GM23338 (cell line): ENCODE results near the gene OAS2. TPM values are rescaled to one million over a fixed set of nuclear protein-coding genes. Genes with fewer than 3 reads are reported as not detected.

Experiments
- CREB1 ChIP-seq: fragments of 250-450 bp; sonication (Bioruptor Pico); IDR thresholded peaks from 2 replicates; pipeline ENCODE4 v1.5.0; 2020; ENCODE audit warnings: low read depth, mild to moderate bottlenecking, moderate library complexity
- EZH2 ChIP-seq: fragments of 200-600 bp; sonication (generic); IDR thresholded peaks from one replicate; pipeline ENCODE4 v1.8.0; 2017; ENCODE audit warnings: antibody characterized with exemption, mild to moderate bottlenecking, low read depth; ENCODE audit not compliant: unreplicated experiment
- EZH2phosphoT487 ChIP-seq: fragments of 200-600 bp; sonication (generic); IDR thresholded peaks from one replicate; pipeline ENCODE4 v1.8.1; 2018; ENCODE audit warnings: antibody characterized with exemption; ENCODE audit not compliant: unreplicated experiment
- NANOG ChIP-seq: IDR thresholded peaks from 2 replicates; pipeline ENCODE4 v1.6.1; 2016; ENCODE audit warnings: antibody characterized with exemption, borderline replicate concordance
- POLR2AphosphoS5 ChIP-seq: IDR thresholded peaks from 2 replicates; pipeline ENCODE4 v1.6.1; 2016; ENCODE audit warnings: antibody characterized with exemption, low read depth
- STAT1 ChIP-seq: IDR thresholded peaks from one replicate; pipeline ENCODE4 v1.6.1; 2016; ENCODE audit warnings: antibody characterized with exemption; ENCODE audit not compliant: unreplicated experiment
- ZNF114 ChIP-seq: fragments of 250-450 bp; sonication (Bioruptor Pico); IDR thresholded peaks from 2 replicates; pipeline ENCODE4 v1.5.0; 2020; ENCODE audit warnings: mild to moderate bottlenecking, moderate library complexity
- ZNF462 ChIP-seq: fragments of 250-450 bp; sonication (Bioruptor Pico); IDR thresholded peaks from 2 replicates; pipeline ENCODE4 v1.5.0; 2020; ENCODE audit warnings: mild to moderate bottlenecking, moderate library complexity
- polyA plus RNA-seq: library from polyadenylated mRNA; unstranded; fragments of >200 nt; fragmentation: Nextera tagmentation; extraction: Ambion mirVana; gene quantifications from 2 replicates; pipeline ENCODE4 v1.2.1, GENCODE V29; 2016
- total RNA-seq: library from RNA; depleted of rRNA; stranded (reverse); fragments of >200 nt; shearing (Covaris generic); gene quantifications from 2 replicates; pipeline ENCODE4 v1.2.3, GENCODE V29; 2014
- TF ChIP-seq, protein P1 (sequence below): IDR thresholded peaks from one replicate; pipeline ENCODE4 v1.6.1; 2018; ENCODE audit warnings: antibody characterized with exemption; ENCODE audit not compliant: unreplicated experiment

The OAS2 gene
- total and polyA plus RNA-seq, 2 experiments from 2014 or later, result 0.10 TPM; not detected in 1

- TF ChIP-seq ZNF462, result no peak
- TF ChIP-seq EZH2phosphoT487, result no peak
- no peak for TF ChIP-seq CREB1
- no peak for TF ChIP-seq ZNF114 (CRISPR knock-in tag)
- no peak for TF ChIP-seq NANOG
- no peak for TF ChIP-seq EZH2
- no peak for TF ChIP-seq POLR2AphosphoS5
- TF ChIP-seq, protein P1, sequence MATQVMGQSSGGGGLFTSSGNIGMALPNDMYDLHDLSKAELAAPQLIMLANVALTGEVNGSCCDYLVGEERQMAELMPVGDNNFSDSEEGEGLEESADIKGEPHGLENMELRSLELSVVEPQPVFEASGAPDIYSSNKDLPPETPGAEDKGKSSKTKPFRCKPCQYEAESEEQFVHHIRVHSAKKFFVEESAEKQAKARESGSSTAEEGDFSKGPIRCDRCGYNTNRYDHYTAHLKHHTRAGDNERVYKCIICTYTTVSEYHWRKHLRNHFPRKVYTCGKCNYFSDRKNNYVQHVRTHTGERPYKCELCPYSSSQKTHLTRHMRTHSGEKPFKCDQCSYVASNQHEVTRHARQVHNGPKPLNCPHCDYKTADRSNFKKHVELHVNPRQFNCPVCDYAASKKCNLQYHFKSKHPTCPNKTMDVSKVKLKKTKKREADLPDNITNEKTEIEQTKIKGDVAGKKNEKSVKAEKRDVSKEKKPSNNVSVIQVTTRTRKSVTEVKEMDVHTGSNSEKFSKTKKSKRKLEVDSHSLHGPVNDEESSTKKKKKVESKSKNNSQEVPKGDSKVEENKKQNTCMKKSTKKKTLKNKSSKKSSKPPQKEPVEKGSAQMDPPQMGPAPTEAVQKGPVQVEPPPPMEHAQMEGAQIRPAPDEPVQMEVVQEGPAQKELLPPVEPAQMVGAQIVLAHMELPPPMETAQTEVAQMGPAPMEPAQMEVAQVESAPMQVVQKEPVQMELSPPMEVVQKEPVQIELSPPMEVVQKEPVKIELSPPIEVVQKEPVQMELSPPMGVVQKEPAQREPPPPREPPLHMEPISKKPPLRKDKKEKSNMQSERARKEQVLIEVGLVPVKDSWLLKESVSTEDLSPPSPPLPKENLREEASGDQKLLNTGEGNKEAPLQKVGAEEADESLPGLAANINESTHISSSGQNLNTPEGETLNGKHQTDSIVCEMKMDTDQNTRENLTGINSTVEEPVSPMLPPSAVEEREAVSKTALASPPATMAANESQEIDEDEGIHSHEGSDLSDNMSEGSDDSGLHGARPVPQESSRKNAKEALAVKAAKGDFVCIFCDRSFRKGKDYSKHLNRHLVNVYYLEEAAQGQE, result no peak
- no peak for TF ChIP-seq STAT1
Observed at GRCh38 chr12:113021500-113021899, 43.2 kb downstream of the OAS2 start (continued).
